DND-41 (cell line): ENCODE measurements around the gene SLC22A4.

ENCODE experiments used
- ATAC-seq: fragments of 200-7000 bp; cut with Tn5 transposase; 3 replicates; pipeline ENCODE4 v1.9.1; 2021; ENCODE audit warnings: low read depth; ENCODE audit not compliant: insufficient read depth
- DNase-seq: peaks from one replicate; pipeline ENCODE4 v3.0.0-alpha.2; 2020
- H2AFZ ChIP-seq: 2 replicates; pipeline ENCODE4 v1.6.0; 2012; ENCODE audit warnings: low read depth, low read length
- H3K27ac ChIP-seq: 2 replicates; pipeline ENCODE4 v1.5.1; 2012; ENCODE audit warnings: low read length, inconsistent platforms
- H3K27me3 ChIP-seq: fragments of 200-600 bp; sonication (generic); 2 replicates; pipeline ENCODE4 v1.6.0; 2012; ENCODE audit warnings: low read length, mild to moderate bottlenecking, inconsistent platforms; ENCODE audit not compliant: insufficient read depth, poor library complexity
- H3K36me3 ChIP-seq: 2 replicates; pipeline ENCODE4 v1.5.1; 2012; ENCODE audit warnings: low read length, inconsistent platforms; ENCODE audit not compliant: insufficient read depth
- H3K4me1 ChIP-seq: 2 replicates; pipeline ENCODE4 v1.5.1; 2012; ENCODE audit warnings: mild to moderate bottlenecking, low read length; ENCODE audit not compliant: insufficient read depth
- H3K4me2 ChIP-seq: 2 replicates; pipeline ENCODE4 v1.6.0; 2012; ENCODE audit warnings: mild to moderate bottlenecking, moderate library complexity, low read length, inconsistent platforms; ENCODE audit not compliant: insufficient read depth
- H3K4me3 ChIP-seq, 2 experiments: fragments of 200-600 bp in 1 of 2; shearing (Covaris generic) in 1 of 2; 2 replicates each; pipeline ENCODE4 v1.5.1; 2012 to 2016; ENCODE audit warnings: inconsistent platforms in 2 of 2, low read length in 2 of 2, mild to moderate bottlenecking in 2 of 2, low read depth in 1 of 2, moderate library complexity in 1 of 2
- H3K79me2 ChIP-seq: 2 replicates; pipeline ENCODE4 v1.6.0; 2012; ENCODE audit warnings: low read length, inconsistent platforms; ENCODE audit not compliant: insufficient read depth
- H3K9ac ChIP-seq: 2 replicates; pipeline ENCODE4 v1.6.0; 2012; ENCODE audit warnings: low read depth, mild to moderate bottlenecking, inconsistent platforms, low read length, moderate library complexity
- H3K9me3 ChIP-seq: 2 replicates; pipeline ENCODE4 v1.5.1; 2012; ENCODE audit warnings: low read length, moderate library complexity, mild to moderate bottlenecking, inconsistent platforms; ENCODE audit not compliant: insufficient read depth, severe bottlenecking
- H4K20me1 ChIP-seq: 2 replicates; pipeline ENCODE4 v1.6.0; 2012; ENCODE audit warnings: low read length; ENCODE audit not compliant: insufficient read depth
- CTCF ChIP-seq: IDR thresholded peaks from 2 replicates; pipeline ENCODE4 v1.5.1; 2012; ENCODE audit warnings: borderline replicate concordance, low read length, moderate library complexity, mild to moderate bottlenecking; ENCODE audit not compliant: poor library complexity, severe bottlenecking; ENCODE audit errors: extremely low read depth
- EZH2 ChIP-seq: IDR thresholded peaks from 3 replicates; pipeline ENCODE4 v1.6.1; 2012; ENCODE audit warnings: borderline replicate concordance, low read depth, mild to moderate bottlenecking, moderate library complexity, low read length, inconsistent platforms; ENCODE audit not compliant: severe bottlenecking

The SLC22A4 gene

GRCh38 chr5:132281856-132282614 lies 12.2 kb upstream of the SLC22A4 start:
- no peaks in the 10 kb centered on the region for H4K20me1 ChIP-seq
- TF ChIP-seq EZH2 (no peak), CTCF (no peak)
- no peak for ATAC-seq

GRCh38 chr5:132283423-132284043 lies 10.7 kb upstream of the SLC22A4 start:
- Histone ChIP-seq H4K20me1 (no peaks in the 10 kb centered on the region), H3K4me1 (no peaks in the 10 kb centered on the region), H2AFZ (no peak overlapping the region), H3K27ac (no peak overlapping the region), H3K79me2 (no peaks in the 10 kb centered on the region), H3K9me3 (no peaks in the 10 kb centered on the region), H3K27me3 (peaks cover 6% of the 10 kb centered on the region), H3K4me3 (no peak overlapping the region), H3K9ac (no peak overlapping the region), H3K36me3 (no peaks in the 10 kb centered on the region), H3K4me2 (no peak overlapping the region)
- TF ChIP-seq CTCF = peak; percentile 47
- TF ChIP-seq EZH2 = no peak
- DNase-seq (no peak), ATAC-seq (no peak)

More at GRCh38 chr5:132281856-132282614, 12.2 kb upstream of the SLC22A4 start:
- no peak overlapping the region for H3K4me2 ChIP-seq
- no peaks in the 10 kb centered on the region for H3K79me2 ChIP-seq
- no peak overlapping the region for H2AFZ ChIP-seq
- no peak overlapping the region for H3K4me3 ChIP-seq
- DNase-seq = no peak
- H3K27me3 ChIP-seq = peaks cover 4% of the 10 kb centered on the region
- no peak overlapping the region for H3K9ac ChIP-seq
- H3K27ac ChIP-seq = no peak overlapping the region
- H3K4me1 ChIP-seq = no peaks in the 10 kb centered on the region
- H3K9me3 ChIP-seq = no peaks in the 10 kb centered on the region
- no peaks in the 10 kb centered on the region for H3K36me3 ChIP-seq

- Histone ChIP-seq H3K4me2 (no peak overlapping the region), H3K4me1 (peaks cover 16% of the 10 kb centered on the region), H2AFZ (no peak overlapping the region), H3K79me2 (no peaks in the 10 kb centered on the region), H3K27ac (no peak overlapping the region), H3K9ac (no peak overlapping the region), H3K27me3 (peaks cover 18% of the 10 kb centered on the region), H4K20me1 (no peaks in the 10 kb centered on the region), H3K9me3 (no peaks in the 10 kb centered on the region), H3K36me3 (no peaks in the 10 kb centered on the region), H3K4me3 (no peak overlapping the region)
- ATAC-seq (no peak), DNase-seq (no peak)
- TF ChIP-seq EZH2 (no peak), CTCF (no peak)
Observed at GRCh38 chr5:132289097-132289496, 5.1 kb upstream of the SLC22A4 start.
